Measurements from ENCODE around the gene RABL6.

Gene RABL6

GRCh38 chr9:136769710-136770191 is 38.0 kb upstream of the RABL6 start:
- TF ChIP-seq ZNF8 (CRISPR knock-in tag; IDR thresholded peaks at IDR 0.05) (no peak), SNAI2 (CRISPR knock-in tag; IDR thresholded peaks at IDR 0.05) (no peak), ZNF565 (CRISPR knock-in tag; conservative IDR thresholded peaks at IDR 0.05; ENCODE audit: low read depth) (no peak)
- TF ChIP-seq, protein P1, sequence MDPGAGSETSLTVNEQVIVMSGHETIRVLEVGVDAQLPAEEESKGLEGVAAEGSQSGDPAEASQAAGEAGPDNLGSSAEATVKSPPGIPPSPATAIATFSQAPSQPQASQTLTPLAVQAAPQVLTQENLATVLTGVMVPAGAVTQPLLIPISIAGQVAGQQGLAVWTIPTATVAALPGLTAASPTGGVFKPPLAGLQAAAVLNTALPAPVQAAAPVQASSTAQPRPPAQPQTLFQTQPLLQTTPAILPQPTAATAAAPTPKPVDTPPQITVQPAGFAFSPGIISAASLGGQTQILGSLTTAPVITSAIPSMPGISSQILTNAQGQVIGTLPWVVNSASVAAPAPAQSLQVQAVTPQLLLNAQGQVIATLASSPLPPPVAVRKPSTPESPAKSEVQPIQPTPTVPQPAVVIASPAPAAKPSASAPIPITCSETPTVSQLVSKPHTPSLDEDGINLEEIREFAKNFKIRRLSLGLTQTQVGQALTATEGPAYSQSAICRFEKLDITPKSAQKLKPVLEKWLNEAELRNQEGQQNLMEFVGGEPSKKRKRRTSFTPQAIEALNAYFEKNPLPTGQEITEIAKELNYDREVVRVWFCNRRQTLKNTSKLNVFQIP (CRISPR knock-in tag; IDR thresholded peaks at IDR 0.05; ENCODE audit: borderline replicate concordance, low read depth): no peak
- TF ChIP-seq, protein P2, sequence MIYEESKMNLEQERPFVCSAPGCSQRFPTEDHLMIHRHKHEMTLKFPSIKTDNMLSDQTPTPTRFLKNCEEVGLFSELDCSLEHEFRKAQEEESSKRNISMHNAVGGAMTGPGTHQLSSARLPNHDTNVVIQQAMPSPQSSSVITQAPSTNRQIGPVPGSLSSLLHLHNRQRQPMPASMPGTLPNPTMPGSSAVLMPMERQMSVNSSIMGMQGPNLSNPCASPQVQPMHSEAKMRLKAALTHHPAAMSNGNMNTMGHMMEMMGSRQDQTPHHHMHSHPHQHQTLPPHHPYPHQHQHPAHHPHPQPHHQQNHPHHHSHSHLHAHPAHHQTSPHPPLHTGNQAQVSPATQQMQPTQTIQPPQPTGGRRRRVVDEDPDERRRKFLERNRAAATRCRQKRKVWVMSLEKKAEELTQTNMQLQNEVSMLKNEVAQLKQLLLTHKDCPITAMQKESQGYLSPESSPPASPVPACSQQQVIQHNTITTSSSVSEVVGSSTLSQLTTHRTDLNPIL (CRISPR knock-in tag; IDR thresholded peaks at IDR 0.05; ENCODE audit: low read depth): no peak
- TF ChIP-seq, protein P3, sequence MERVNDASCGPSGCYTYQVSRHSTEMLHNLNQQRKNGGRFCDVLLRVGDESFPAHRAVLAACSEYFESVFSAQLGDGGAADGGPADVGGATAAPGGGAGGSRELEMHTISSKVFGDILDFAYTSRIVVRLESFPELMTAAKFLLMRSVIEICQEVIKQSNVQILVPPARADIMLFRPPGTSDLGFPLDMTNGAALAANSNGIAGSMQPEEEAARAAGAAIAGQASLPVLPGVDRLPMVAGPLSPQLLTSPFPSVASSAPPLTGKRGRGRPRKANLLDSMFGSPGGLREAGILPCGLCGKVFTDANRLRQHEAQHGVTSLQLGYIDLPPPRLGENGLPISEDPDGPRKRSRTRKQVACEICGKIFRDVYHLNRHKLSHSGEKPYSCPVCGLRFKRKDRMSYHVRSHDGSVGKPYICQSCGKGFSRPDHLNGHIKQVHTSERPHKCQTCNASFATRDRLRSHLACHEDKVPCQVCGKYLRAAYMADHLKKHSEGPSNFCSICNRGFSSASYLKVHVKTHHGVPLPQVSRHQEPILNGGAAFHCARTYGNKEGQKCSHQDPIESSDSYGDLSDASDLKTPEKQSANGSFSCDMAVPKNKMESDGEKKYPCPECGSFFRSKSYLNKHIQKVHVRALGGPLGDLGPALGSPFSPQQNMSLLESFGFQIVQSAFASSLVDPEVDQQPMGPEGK (CRISPR knock-in tag; IDR thresholded peaks at IDR 0.05; ENCODE audit: borderline replicate concordance): no peak
- peak; percentile 90 for ATAC-seq

DNA sequence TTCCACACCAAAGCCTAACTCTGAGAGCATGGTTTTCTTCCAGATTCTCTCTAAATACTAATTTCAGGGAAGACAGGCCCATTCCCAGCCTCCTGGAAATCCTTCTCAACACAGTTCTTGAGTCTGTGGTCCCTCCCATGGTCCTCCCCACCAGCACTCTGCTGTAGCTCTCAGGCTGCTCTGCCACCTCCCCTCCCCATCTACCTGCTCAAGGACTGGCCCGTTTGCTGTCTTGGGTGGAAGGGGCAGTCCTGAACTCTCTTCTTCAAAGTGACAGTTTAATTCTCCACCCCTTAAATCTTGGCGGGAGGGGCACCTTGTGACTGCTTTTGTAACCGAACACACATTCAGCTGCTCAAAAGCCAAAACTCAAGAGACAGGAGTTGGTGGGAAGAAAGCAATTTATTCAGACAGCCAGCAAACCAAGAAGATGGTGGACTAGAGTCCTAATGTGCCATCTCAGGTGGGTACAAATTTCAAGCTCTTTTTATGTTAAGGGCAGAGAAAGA is 35.8 kb upstream of the RABL6 start:
- no peak for ATAC-seq
- TF ChIP-seq ESRRG (CRISPR knock-in tag; IDR thresholded peaks at IDR 0.05) (no peak), PPARA (CRISPR knock-in tag; IDR thresholded peaks at IDR 0.05; ENCODE audit: borderline replicate concordance) (no peak), GLIS3 (CRISPR knock-in tag; IDR thresholded peaks at IDR 0.05) (no peak), CSDC2 (CRISPR knock-in tag; IDR thresholded peaks at IDR 0.05) (no peak), ISL1 (CRISPR knock-in tag; IDR thresholded peaks at IDR 0.05) (no peak), ZNF70 (CRISPR knock-in tag; IDR thresholded peaks at IDR 0.05) (no peak), BACH2 (CRISPR knock-in tag; IDR thresholded peaks at IDR 0.05; ENCODE audit: borderline replicate concordance) (no peak), SNAI2 (CRISPR knock-in tag; IDR thresholded peaks at IDR 0.05) (no peak), TCF4 (CRISPR knock-in tag; IDR thresholded peaks at IDR 0.05; ENCODE audit: borderline replicate concordance) (no peak), RARB (CRISPR knock-in tag; IDR thresholded peaks at IDR 0.05) (no peak), TOX (CRISPR knock-in tag; IDR thresholded peaks at IDR 0.05; ENCODE audit: borderline replicate concordance) (no peak), ZFP3 (CRISPR knock-in tag; IDR thresholded peaks at IDR 0.05) (no peak), ZFP30 (CRISPR knock-in tag; IDR thresholded peaks at IDR 0.05) (no peak)
- TF ChIP-seq, protein P3 (CRISPR knock-in tag; IDR thresholded peaks at IDR 0.05; ENCODE audit: borderline replicate concordance): no peak
- TF ChIP-seq, protein P2 (CRISPR knock-in tag; IDR thresholded peaks at IDR 0.05; ENCODE audit: low read depth): no peak
- TF ChIP-seq, protein P4, sequence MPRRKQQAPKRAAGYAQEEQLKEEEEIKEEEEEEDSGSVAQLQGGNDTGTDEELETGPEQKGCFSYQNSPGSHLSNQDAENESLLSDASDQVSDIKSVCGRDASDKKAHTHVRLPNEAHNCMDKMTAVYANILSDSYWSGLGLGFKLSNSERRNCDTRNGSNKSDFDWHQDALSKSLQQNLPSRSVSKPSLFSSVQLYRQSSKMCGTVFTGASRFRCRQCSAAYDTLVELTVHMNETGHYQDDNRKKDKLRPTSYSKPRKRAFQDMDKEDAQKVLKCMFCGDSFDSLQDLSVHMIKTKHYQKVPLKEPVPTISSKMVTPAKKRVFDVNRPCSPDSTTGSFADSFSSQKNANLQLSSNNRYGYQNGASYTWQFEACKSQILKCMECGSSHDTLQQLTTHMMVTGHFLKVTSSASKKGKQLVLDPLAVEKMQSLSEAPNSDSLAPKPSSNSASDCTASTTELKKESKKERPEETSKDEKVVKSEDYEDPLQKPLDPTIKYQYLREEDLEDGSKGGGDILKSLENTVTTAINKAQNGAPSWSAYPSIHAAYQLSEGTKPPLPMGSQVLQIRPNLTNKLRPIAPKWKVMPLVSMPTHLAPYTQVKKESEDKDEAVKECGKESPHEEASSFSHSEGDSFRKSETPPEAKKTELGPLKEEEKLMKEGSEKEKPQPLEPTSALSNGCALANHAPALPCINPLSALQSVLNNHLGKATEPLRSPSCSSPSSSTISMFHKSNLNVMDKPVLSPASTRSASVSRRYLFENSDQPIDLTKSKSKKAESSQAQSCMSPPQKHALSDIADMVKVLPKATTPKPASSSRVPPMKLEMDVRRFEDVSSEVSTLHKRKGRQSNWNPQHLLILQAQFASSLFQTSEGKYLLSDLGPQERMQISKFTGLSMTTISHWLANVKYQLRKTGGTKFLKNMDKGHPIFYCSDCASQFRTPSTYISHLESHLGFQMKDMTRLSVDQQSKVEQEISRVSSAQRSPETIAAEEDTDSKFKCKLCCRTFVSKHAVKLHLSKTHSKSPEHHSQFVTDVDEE (CRISPR knock-in tag; IDR thresholded peaks at IDR 0.05): no peak
- TF ChIP-seq, protein P5, sequence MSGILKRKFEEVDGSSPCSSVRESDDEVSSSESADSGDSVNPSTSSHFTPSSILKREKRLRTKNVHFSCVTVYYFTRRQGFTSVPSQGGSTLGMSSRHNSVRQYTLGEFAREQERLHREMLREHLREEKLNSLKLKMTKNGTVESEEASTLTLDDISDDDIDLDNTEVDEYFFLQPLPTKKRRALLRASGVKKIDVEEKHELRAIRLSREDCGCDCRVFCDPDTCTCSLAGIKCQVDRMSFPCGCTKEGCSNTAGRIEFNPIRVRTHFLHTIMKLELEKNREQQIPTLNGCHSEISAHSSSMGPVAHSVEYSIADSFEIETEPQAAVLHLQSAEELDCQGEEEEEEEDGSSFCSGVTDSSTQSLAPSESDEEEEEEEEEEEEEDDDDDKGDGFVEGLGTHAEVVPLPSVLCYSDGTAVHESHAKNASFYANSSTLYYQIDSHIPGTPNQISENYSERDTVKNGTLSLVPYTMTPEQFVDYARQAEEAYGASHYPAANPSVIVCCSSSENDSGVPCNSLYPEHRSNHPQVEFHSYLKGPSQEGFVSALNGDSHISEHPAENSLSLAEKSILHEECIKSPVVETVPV (CRISPR knock-in tag; IDR thresholded peaks at IDR 0.05): no peak

All from SK-N-SH treated with all-trans-retinoic acid at 6 μM for 48 hours (cell line).